Brain microvascular endothelial cell (primary cell): ENCODE results near the gene ARL14.
A peak's percentile ranks its signal among the peaks of the same experiment; 100 is the strongest.

Experiments used
- DNase-seq: peaks from one replicate; pipeline ENCODE4 v3.0.0-alpha.2; 2020
- H3K27ac ChIP-seq: fragments of 250-450 bp; sonication (Bioruptor Pico); 2 replicates; pipeline ENCODE4 v1.5.1; 2020; ENCODE audit warnings: mild to moderate bottlenecking, moderate library complexity
- H3K27me3 ChIP-seq: fragments of 250-450 bp; sonication (Bioruptor Pico); replicated peaks from 2 replicates; pipeline ENCODE4 v1.5.1; 2020; ENCODE audit warnings: mild to moderate bottlenecking
- H3K36me3 ChIP-seq: fragments of 250-450 bp; sonication (Bioruptor Pico); replicated peaks from 2 replicates; pipeline ENCODE4 v1.5.1; 2020; ENCODE audit warnings: mild to moderate bottlenecking
- H3K4me3 ChIP-seq: 2 replicates; pipeline ENCODE4 v1.5.1; 2011; ENCODE audit warnings: low read depth, mild to moderate bottlenecking, control low read depth, low read length, moderate library complexity
- CTCF ChIP-seq: IDR thresholded peaks from 2 replicates; pipeline ENCODE4 v1.5.1; 2011; ENCODE audit warnings: low read depth, mild to moderate bottlenecking, moderate library complexity, low read length, control low read depth, inconsistent platforms; ENCODE audit errors: missing control alignments
- in situ Hi-C: cut with HindIII; loops from 2 replicates; pipeline ENCODE4 v1.10.0; 2017; ENCODE audit warnings: low sequenced_read_pairs, low pct_ligation_motif_present

The ARL14 gene

GRCh38 chr3:160678292-160678842, 1.4 kb downstream of the ARL14 start:
- no peak for TF ChIP-seq CTCF
- in situ Hi-C loops: loop anchor here (25.0 kb wide), 1 partner anchor 259 kb away; no protein-coding TSS in a partner anchor
- no peaks in the 10 kb centered on the region for H3K36me3 ChIP-seq
- H3K27ac ChIP-seq: no peak overlapping the region
- no peak for DNase-seq
- H3K4me3 ChIP-seq: no peak overlapping the region
- no peaks in the 10 kb centered on the region for H3K27me3 ChIP-seq

GRCh38 chr3:160684368-160684740, 7.4 kb downstream of the ARL14 start:
- Histone ChIP-seq H3K36me3 (no peaks in the 10 kb centered on the region), H3K27ac (no peak overlapping the region), H3K27me3 (no peaks in the 10 kb centered on the region), H3K4me3 (no peak overlapping the region)
- DNase-seq: no peak
- in situ Hi-C loops: loop anchor here (25.0 kb wide), 1 partner anchor 253 kb away; no protein-coding TSS in a partner anchor
- no peak for TF ChIP-seq CTCF

GRCh38 chr3:160685144-160685766, 8.3 kb downstream of the ARL14 start:
- Histone ChIP-seq H3K4me3 (no peak overlapping the region), H3K27me3 (no peaks in the 10 kb centered on the region), H3K36me3 (no peaks in the 10 kb centered on the region), H3K27ac (no peak overlapping the region)
- peak; percentile 34 for TF ChIP-seq CTCF
- in situ Hi-C loops: loop anchor here (25.0 kb wide), 1 partner anchor 252 kb away; no protein-coding TSS in a partner anchor
- DNase-seq: no peak

- no peak overlapping the region for H3K27ac ChIP-seq
- in situ Hi-C loops: loop anchor here (25.0 kb wide), 1 partner anchor 250 kb away; no protein-coding TSS in a partner anchor
- no peak for DNase-seq
These were observed 10.1 kb downstream of the ARL14 start for GRCh38 chr3:160686955-160687535.

GRCh38 chr3:160691151-160691550, 14.2 kb downstream of the ARL14 start:
- Histone ChIP-seq H3K36me3 (no peaks in the 10 kb centered on the region), H3K27me3 (no peaks in the 10 kb centered on the region), H3K4me3 (no peak overlapping the region), H3K27ac (no peak overlapping the region)
- no peak for TF ChIP-seq CTCF
- in situ Hi-C loops: loop anchor here (25.0 kb wide), 1 partner anchor 246 kb away; no protein-coding TSS in a partner anchor
- no peak for DNase-seq

More at GRCh38 chr3:160686955-160687535, 10.1 kb downstream of the ARL14 start:
- Histone ChIP-seq H3K27me3 (no peaks in the 10 kb centered on the region), H3K4me3 (no peak overlapping the region), H3K36me3 (no peaks in the 10 kb centered on the region)
- TF ChIP-seq CTCF: no peak
